Loucy (cell line): Measurements from ENCODE around the gene SLC18A3.

Source experiments
- H2AFZ ChIP-seq: fragments of 200-600 bp; sonication (generic); 2 replicates; pipeline ENCODE4 v1.6.0; 2016; ENCODE audit warnings: antibody characterized with exemption, mild to moderate bottlenecking, low read length, moderate library complexity
- H3F3A ChIP-seq: fragments of 200-600 bp; 2 replicates; pipeline ENCODE4 v1.6.0; 2016; ENCODE audit warnings: antibody characterized with exemption, low read depth, mild to moderate bottlenecking
- H3K27me3 ChIP-seq: fragments of 200-600 bp; sonication (generic); 2 replicates; pipeline ENCODE4 v1.6.1; 2014; ENCODE audit warnings: low read length, mild to moderate bottlenecking; ENCODE audit not compliant: insufficient read depth, poor library complexity, severe bottlenecking
- H3K36me3 ChIP-seq: fragments of 200-600 bp; sonication (generic); 2 replicates; pipeline ENCODE4 v1.6.1; 2016; ENCODE audit warnings: low read length; ENCODE audit not compliant: insufficient read depth
- H3K4me1 ChIP-seq: fragments of 200-600 bp; sonication (generic); 2 replicates; pipeline ENCODE4 v1.5.1; 2014; ENCODE audit warnings: low read length, mild to moderate bottlenecking; ENCODE audit not compliant: insufficient read depth, poor library complexity, severe bottlenecking
- H3K4me2 ChIP-seq: fragments of 200-600 bp; sonication (generic); 2 replicates; pipeline ENCODE4 v1.6.0; 2014; ENCODE audit warnings: antibody characterized with exemption, low read length, low read depth, mild to moderate bottlenecking; ENCODE audit not compliant: poor library complexity, severe bottlenecking
- H3K4me3 ChIP-seq: fragments of 200-600 bp; sonication (generic); 2 replicates; pipeline ENCODE4 v1.5.1; 2014; ENCODE audit warnings: low read length, mild to moderate bottlenecking, mixed read lengths; ENCODE audit not compliant: poor library complexity, severe bottlenecking
- H3K79me2 ChIP-seq: fragments of 200-600 bp; sonication (generic); 2 replicates; pipeline ENCODE4 v1.6.1; 2014; ENCODE audit warnings: low read length; ENCODE audit not compliant: insufficient read depth
- H3K9ac ChIP-seq: fragments of 200-600 bp; sonication (generic); 2 replicates; pipeline ENCODE4 v1.6.0; 2014; ENCODE audit warnings: mild to moderate bottlenecking, low read depth, low read length, moderate library complexity; ENCODE audit not compliant: poor library complexity, severe bottlenecking
- H3K9me2 ChIP-seq: fragments of 200-600 bp; sonication (generic); replicated peaks from 2 replicates; pipeline ENCODE4 v1.6.1; 2016; ENCODE audit warnings: low read depth, low read length, mixed read lengths
- H3K9me3 ChIP-seq: fragments of 200-600 bp; sonication (generic); 2 replicates; pipeline ENCODE4 v1.6.1; 2014; ENCODE audit warnings: mild to moderate bottlenecking, antibody characterized with exemption, low read length, low read depth; ENCODE audit not compliant: insufficient read depth
- H4K20me1 ChIP-seq: fragments of 200-600 bp; sonication (generic); 2 replicates; pipeline ENCODE4 v1.6.0; 2014; ENCODE audit warnings: antibody characterized with exemption, low read length, mild to moderate bottlenecking; ENCODE audit not compliant: insufficient read depth, poor library complexity, severe bottlenecking
- CTCF ChIP-seq: fragments of 200-600 bp; sonication (generic); conservative IDR thresholded peaks from 2 replicates; pipeline ENCODE4 v1.5.1; 2014; ENCODE audit warnings: mild to moderate bottlenecking, antibody characterized with exemption, low read length
- EZH2phosphoT487 ChIP-seq: fragments of 200-600 bp; IDR thresholded peaks from 2 replicates; pipeline ENCODE4 v1.6.1; 2018; ENCODE audit warnings: antibody characterized with exemption, mild to moderate bottlenecking, moderate library complexity, borderline replicate concordance

The SLC18A3 gene

GRCh38 chr10:49596493-49596809 lies 13.7 kb upstream of the SLC18A3 start:
- Histone ChIP-seq H3K36me3 (no peaks in the 10 kb centered on the region), H4K20me1 (no peaks in the 10 kb centered on the region), H3K27me3 (no peaks in the 10 kb centered on the region), H2AFZ (no peak overlapping the region), H3F3A (no peaks in the 10 kb centered on the region), H3K4me2 (no peak overlapping the region), H3K4me3 (no peak overlapping the region), H3K4me1 (no peaks in the 10 kb centered on the region), H3K79me2 (no peaks in the 10 kb centered on the region), H3K9me3 (no peaks in the 10 kb centered on the region), H3K9ac (no peak overlapping the region), H3K9me2 (no peaks in the 10 kb centered on the region)
- TF ChIP-seq EZH2phosphoT487 (no peak), CTCF (no peak)

DNA sequence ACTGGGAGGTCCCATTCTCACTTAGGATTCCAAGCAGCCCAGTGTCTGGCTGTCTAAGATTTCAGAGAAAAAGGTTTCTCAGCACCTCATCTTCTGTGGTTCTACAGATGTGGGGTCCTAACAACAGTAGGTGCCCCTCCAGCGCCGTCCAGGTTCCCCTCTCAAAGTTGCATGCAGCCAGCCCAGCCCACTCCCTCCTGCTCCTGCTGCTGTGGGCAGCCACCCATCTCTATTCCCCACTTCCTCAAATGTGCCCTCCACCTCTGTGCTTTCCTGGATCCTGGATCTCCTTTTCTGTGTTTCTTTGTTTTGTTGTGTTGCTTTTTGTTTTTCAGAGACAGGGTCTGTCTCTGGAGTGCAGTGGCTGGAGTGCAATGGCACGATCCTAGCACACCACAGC lies 13.3 kb upstream of the SLC18A3 start:
- no peak for TF ChIP-seq CTCF
- no peak for TF ChIP-seq EZH2phosphoT487
- Histone ChIP-seq H3K79me2 (no peaks in the 10 kb centered on the region), H3K27me3 (no peaks in the 10 kb centered on the region), H3K4me1 (no peaks in the 10 kb centered on the region), H3K4me3 (no peak overlapping the region), H3F3A (no peaks in the 10 kb centered on the region), H2AFZ (no peak overlapping the region), H3K9me2 (no peaks in the 10 kb centered on the region), H4K20me1 (no peaks in the 10 kb centered on the region), H3K36me3 (no peaks in the 10 kb centered on the region), H3K9me3 (no peaks in the 10 kb centered on the region), H3K9ac (no peak overlapping the region), H3K4me2 (no peak overlapping the region)

DNA sequence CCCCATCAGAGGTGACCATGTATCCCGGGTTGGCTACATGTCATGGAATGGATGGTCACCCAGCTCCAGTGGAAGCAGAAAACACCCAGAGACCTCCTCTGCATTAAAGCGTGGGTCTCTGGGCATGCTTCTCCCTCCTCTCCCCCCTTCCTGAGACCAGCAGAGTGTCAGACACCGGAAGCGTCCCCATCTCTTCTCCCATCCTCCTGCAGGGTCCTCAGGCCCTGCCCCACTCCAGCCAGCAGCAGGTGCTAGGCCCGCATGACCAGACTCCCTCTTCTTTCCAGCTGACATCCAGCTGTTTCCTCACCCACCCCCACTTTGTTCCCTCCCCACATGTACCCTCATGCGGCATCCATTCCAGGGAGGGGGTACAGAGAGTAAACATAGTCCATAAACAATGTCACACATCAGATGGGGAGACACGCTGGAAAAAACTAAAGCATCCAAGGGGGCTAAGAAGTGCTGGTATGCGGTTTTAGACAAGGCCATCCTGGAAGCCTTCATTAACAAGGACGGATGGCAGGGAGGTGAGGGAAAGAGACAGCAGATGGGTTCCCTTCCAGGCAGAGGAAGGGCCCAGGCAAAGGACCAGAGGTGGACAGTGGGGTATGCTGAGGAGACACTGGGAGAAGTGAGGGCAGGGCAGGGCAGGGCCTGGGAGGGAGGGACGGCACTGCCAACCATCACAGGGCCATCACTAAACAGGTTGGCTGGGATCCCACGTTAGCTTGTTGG lies 12.5 kb upstream of the SLC18A3 start:
- H3F3A ChIP-seq: no peaks in the 10 kb centered on the region
- no peaks in the 10 kb centered on the region for H3K79me2 ChIP-seq
- H3K9me3 ChIP-seq: no peaks in the 10 kb centered on the region
- no peak overlapping the region for H3K4me2 ChIP-seq
- H4K20me1 ChIP-seq: no peaks in the 10 kb centered on the region
- H3K27me3 ChIP-seq: no peaks in the 10 kb centered on the region
- H3K9me2 ChIP-seq: no peaks in the 10 kb centered on the region
- H2AFZ ChIP-seq: no peak overlapping the region
- H3K36me3 ChIP-seq: no peaks in the 10 kb centered on the region
- H3K4me1 ChIP-seq: no peaks in the 10 kb centered on the region
- no peak overlapping the region for H3K4me3 ChIP-seq
- TF ChIP-seq EZH2phosphoT487 (no peak), CTCF (no peak)
- no peak overlapping the region for H3K9ac ChIP-seq
